ENCODE measurements around the gene MCTP1. TPM values are rescaled to one million over a fixed set of nuclear protein-coding genes. Genes with fewer than 3 reads are reported as not detected.

Gene MCTP1
- total and polyA plus RNA-seq, 9 of the 15 experiments (the other 6 are each of a cell fraction or from before 2014, with no cell fraction given) = 0.04 to 0.93 (median 0.06) TPM; not detected in 4

- Histone ChIP-seq H3K9me1 (ENCODE audit: control insufficient read depth, insufficient read depth, low read length) (no peaks in the 10 kb centered on the region), H3K36me3 (ENCODE audit: control insufficient read depth, insufficient read depth, low read length) (no peaks in the 10 kb centered on the region), H3K9me3 (replicated peaks; ENCODE audit: control insufficient read depth, insufficient read depth, low read depth, low read length) (no peaks in the 10 kb centered on the region), H3K79me2 (ENCODE audit: control insufficient read depth, insufficient read depth, low read length) (no peaks in the 10 kb centered on the region), H3K9ac (ENCODE audit: insufficient read depth in 1 of 2, low read depth in 2 of 2, low read length in 2 of 2) (no peak overlapping the region), H3K4me2 (ENCODE audit: insufficient read depth, low read length) (no peak overlapping the region), H3K27me3 (ENCODE audit: control insufficient read depth in 2 of 2, insufficient read depth in 2 of 2, low read length in 2 of 2) (no peaks in the 10 kb centered on the region), H2AFZ (ENCODE audit: low read depth, low read length) (no peak overlapping the region), H4K20me1 (replicated peaks; ENCODE audit: control insufficient read depth, insufficient read depth, low read length) (no peaks in the 10 kb centered on the region), H3K27ac (ENCODE audit: extremely low read depth, low read depth, low read length) (no peak overlapping the region), H3K4me3 (no peak overlapping the region), H3K4me1 (replicated peaks in 1 of 2; ENCODE audit: control insufficient read depth in 2 of 2, insufficient read depth in 2 of 2, low read length in 2 of 2) (no peaks in the 10 kb centered on the region)
- TF ChIP-seq KHSRP (IDR thresholded peaks at IDR 0.05) (no peak), ZNF384 (IDR thresholded peaks at IDR 0.05; ENCODE audit: low read depth, low read length) (no peak)
- WGBS (ENCODE audit: insufficient coverage, low coverage, missing lambda C conversion rate) = 1% methylated on average over 6 of the region's 6 CpGs
- intact Hi-C loops (cut with micrococcal nuclease) (no loop called here), in situ Hi-C loops (cut with MboI) (no loop called here)
- no TSS peak for BruUV-seq (replicated peaks)
- DNase-seq (ENCODE audit: extremely low read depth in 1 of 4, low spot score in 3 of 4) (no peak), ATAC-seq (no peak), FAIRE-seq (no peak)
- ChIA-PET CTCF (ENCODE audit: low intra/inter-chr PET ratio) (no interaction called here), POLR2A (no interaction called here)
These were observed 469.4 kb downstream of the MCTP1 start for GRCh38 chr5:94815313-94816039.

- H3K4me1 ChIP-seq (replicated peaks in 1 of 2; ENCODE audit: control insufficient read depth in 2 of 2, insufficient read depth in 2 of 2, low read length in 2 of 2) = no peaks in the 10 kb centered on the region
- no peaks in the 10 kb centered on the region for H3K79me2 ChIP-seq (ENCODE audit: control insufficient read depth, insufficient read depth, low read length)
- H3K9me3 ChIP-seq (replicated peaks; ENCODE audit: control insufficient read depth, insufficient read depth, low read depth, low read length) = no peaks in the 10 kb centered on the region
- H2AFZ ChIP-seq (ENCODE audit: low read depth, low read length) = no peak overlapping the region
- in situ Hi-C loops (cut with MboI) = no loop called here
- no peaks in the 10 kb centered on the region for H3K36me3 ChIP-seq (ENCODE audit: control insufficient read depth, insufficient read depth, low read length)
- no peaks in the 10 kb centered on the region for H3K27me3 ChIP-seq (ENCODE audit: control insufficient read depth in 2 of 2, insufficient read depth in 2 of 2, low read length in 2 of 2)
- BruUV-seq (replicated peaks) = no TSS peak
- no peak overlapping the region for H3K4me2 ChIP-seq (ENCODE audit: insufficient read depth, low read length)
- no peak overlapping the region for H3K27ac ChIP-seq (ENCODE audit: extremely low read depth, low read depth, low read length)
- intact Hi-C loops (cut with micrococcal nuclease) = no loop called here
- no peak overlapping the region for H3K4me3 ChIP-seq
- POLR2A ChIA-PET = no interaction called here
- no peaks in the 10 kb centered on the region for H3K9me1 ChIP-seq (ENCODE audit: control insufficient read depth, insufficient read depth, low read length)
- ATAC-seq = no peak
- no peak for FAIRE-seq
- CTCF ChIA-PET (ENCODE audit: low intra/inter-chr PET ratio) = no interaction called here
- no peak for DNase-seq (ENCODE audit: extremely low read depth in 1 of 4, low spot score in 3 of 4)
- WGBS (ENCODE audit: insufficient coverage, low coverage, missing lambda C conversion rate) = 0% methylated on average over 2 of the region's 2 CpGs
- H4K20me1 ChIP-seq (replicated peaks; ENCODE audit: control insufficient read depth, insufficient read depth, low read length) = no peaks in the 10 kb centered on the region
- H3K9ac ChIP-seq (ENCODE audit: insufficient read depth in 1 of 2, low read depth in 2 of 2, low read length in 2 of 2) = no peak overlapping the region
- TF ChIP-seq FOXP4 (CRISPR knock-in tag; IDR thresholded peaks at IDR 0.05; ENCODE audit: borderline replicate concordance) (no peak), GABPB2 (CRISPR knock-in tag; conservative IDR thresholded peaks at IDR 0.05) (no peak), DDX20 (tag; IDR thresholded peaks at IDR 0.05; ENCODE audit: low read depth) (no peak), FOXA1 (IDR thresholded peaks at IDR 0.05; ENCODE audit: borderline replicate concordance) (no peak), CEBPG (CRISPR knock-in tag; IDR thresholded peaks at IDR 0.05) (no peak), CEBPG (tag; conservative IDR thresholded peaks at IDR 0.05 in 1 of 2, IDR thresholded peaks at IDR 0.05 in 1 of 2) (no peak), PURB (CRISPR knock-in tag; IDR thresholded peaks at IDR 0.05; ENCODE audit: low read depth) (no peak), WHSC1 (IDR thresholded peaks at IDR 0.05; ENCODE audit: low read length) (no peak), ZNF274 (IDR thresholded peaks at IDR 0.05; ENCODE audit: borderline replicate concordance, low read depth, low read length) (no peak), MIER1 (IDR thresholded peaks at IDR 0.05; ENCODE audit: low read depth) (no peak), ZBTB5 (IDR thresholded peaks at IDR 0.05) (no peak)
These were observed 472.7 kb downstream of the MCTP1 start for GRCh38 chr5:94812232-94812631.
